Measurements from ENCODE around the gene FAM114A1.

GRCh38 chr4:38989487-38989886 is 121.9 kb downstream of the FAM114A1 start:
- TF ChIP-seq EP300 (IDR thresholded peaks at IDR 0.05) (no peak), CTCF (IDR thresholded peaks at IDR 0.05) (no peak)
